ENCODE results near the gene PPM1G.
A peak's percentile ranks its signal among the peaks of the same experiment; 100 is the strongest.

DNA sequence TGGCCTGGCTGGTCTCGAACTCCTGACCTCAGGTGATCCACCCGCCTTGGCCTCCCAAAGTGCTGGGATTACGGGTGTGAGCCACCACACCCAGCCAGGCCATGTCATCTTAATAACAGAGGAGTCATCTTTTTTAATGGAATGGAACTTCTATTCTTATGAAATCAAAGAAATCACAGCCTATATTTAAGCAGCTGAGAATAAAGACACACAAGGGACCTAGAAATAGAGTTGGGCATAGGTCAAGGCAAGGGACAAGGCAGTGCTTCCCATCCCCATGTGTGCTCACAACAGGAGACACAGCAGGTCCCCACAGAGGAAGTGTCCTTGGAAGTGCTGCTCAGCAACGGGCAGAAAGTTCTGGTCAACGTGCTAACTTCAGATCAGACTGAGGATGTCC is 35.8 kb downstream of the PPM1G start:
- TF ChIP-seq CTCF (IDR thresholded peaks at IDR 0.05) = no peak
- peak in 1 of 2 donors; percentile 6 for TF ChIP-seq POLR2A (IDR thresholded peaks at IDR 0.05)
